Breast epithelium (tissue), 3 donors: ENCODE results near the gene NMRK2.

Experiments
- POLR2A ChIP-seq: fragments of 450-650 bp; IDR thresholded peaks from one replicate; pipeline ENCODE4 v1.6.1; 2016; ENCODE audit warnings: antibody characterized with exemption, mild to moderate bottlenecking, moderate library complexity
- TF ChIP-seq, protein P1 (sequence below), 3 donors: fragments of 450-650 bp; IDR thresholded peaks; one replicate each; pipeline ENCODE4 v1.5.1; 2016 to 2017; ENCODE audit warnings: antibody characterized with exemption in 3 of 3, mild to moderate bottlenecking in 3 of 3, moderate library complexity in 3 of 3

DNA sequence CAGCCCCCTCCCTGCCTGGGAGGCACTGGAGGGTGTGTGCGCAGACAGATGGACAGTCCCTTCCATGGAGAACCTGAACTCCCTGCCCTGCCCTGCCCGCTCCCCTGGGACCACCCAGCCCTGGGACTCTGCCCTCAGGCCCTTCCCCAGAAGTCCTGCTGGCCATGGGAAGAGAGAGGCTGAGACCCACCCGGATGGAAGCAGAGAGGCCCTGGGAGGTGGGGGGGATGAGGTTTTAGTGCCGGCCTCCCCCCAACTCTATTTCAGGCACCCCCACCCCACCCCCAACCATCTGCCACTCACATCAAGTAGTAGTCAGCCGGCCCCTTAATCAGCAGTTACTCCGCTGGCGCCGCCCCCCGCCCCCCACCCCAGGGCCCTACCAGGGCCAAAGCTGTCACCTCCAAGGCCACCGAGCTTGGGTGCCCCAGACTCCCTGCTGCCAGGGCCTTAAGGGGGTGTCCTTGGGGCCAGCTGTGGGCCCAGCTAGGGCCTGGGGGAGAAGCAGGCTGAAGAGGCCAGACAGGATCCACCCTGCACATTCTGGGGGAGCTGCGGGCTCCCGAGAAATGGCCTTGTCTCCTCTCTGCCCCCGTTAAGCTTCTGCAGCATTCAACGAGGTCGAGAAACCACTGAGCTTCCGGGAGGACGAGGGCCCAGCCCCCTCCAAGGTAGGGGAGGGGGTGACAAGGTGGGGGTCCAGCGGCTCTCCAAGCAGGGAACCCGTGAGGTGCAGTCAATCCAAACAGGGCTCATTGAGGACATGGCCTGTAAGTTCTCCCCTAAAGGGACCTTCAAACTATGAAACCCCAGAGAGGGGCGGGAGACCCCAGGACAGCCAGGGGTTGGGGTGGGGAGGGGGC lies 17.4 kb downstream of the NMRK2 start:
- TF ChIP-seq, protein P1, sequence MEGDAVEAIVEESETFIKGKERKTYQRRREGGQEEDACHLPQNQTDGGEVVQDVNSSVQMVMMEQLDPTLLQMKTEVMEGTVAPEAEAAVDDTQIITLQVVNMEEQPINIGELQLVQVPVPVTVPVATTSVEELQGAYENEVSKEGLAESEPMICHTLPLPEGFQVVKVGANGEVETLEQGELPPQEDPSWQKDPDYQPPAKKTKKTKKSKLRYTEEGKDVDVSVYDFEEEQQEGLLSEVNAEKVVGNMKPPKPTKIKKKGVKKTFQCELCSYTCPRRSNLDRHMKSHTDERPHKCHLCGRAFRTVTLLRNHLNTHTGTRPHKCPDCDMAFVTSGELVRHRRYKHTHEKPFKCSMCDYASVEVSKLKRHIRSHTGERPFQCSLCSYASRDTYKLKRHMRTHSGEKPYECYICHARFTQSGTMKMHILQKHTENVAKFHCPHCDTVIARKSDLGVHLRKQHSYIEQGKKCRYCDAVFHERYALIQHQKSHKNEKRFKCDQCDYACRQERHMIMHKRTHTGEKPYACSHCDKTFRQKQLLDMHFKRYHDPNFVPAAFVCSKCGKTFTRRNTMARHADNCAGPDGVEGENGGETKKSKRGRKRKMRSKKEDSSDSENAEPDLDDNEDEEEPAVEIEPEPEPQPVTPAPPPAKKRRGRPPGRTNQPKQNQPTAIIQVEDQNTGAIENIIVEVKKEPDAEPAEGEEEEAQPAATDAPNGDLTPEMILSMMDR (IDR thresholded peaks at IDR 0.05) = no peak
- TF ChIP-seq POLR2A = no peak
